Neural cell (in vitro differentiated cells): Measurements from ENCODE around the gene DNAJC3.

Source experiments
- EP300 ChIP-seq: fragments of 450-650 bp; conservative IDR thresholded peaks from 2 replicates; pipeline ENCODE4 v1.6.1; 2014; ENCODE audit warnings: antibody characterized with exemption, mild to moderate bottlenecking, moderate library complexity; ENCODE audit not compliant: poor library complexity, severe bottlenecking
- EZH2 ChIP-seq: fragments of 200-600, 300-800 bp; shearing (Covaris generic), sonication (generic); IDR thresholded peaks from 2 replicates; pipeline ENCODE4 v1.6.1; 2014; ENCODE audit warnings: antibody characterized with exemption, low read length, borderline replicate concordance, mild to moderate bottlenecking; ENCODE audit not compliant: insufficient read depth, poor library complexity, severe bottlenecking
- MXI1 ChIP-seq: fragments of 450-650 bp; conservative IDR thresholded peaks from 2 replicates; pipeline ENCODE4 v1.6.1; 2014; ENCODE audit warnings: antibody characterized with exemption, mild to moderate bottlenecking; ENCODE audit not compliant: poor library complexity, severe bottlenecking
- POLR2AphosphoS5 ChIP-seq: IDR thresholded peaks from 2 replicates; pipeline ENCODE4 v1.6.1; 2012
- RAD21 ChIP-seq: fragments of 450-650 bp; conservative IDR thresholded peaks from 2 replicates; pipeline ENCODE4 v1.6.1; 2014; ENCODE audit warnings: antibody characterized with exemption, mild to moderate bottlenecking, moderate library complexity
- TAF1 ChIP-seq: IDR thresholded peaks from 2 replicates; pipeline ENCODE4 v1.6.1; 2012; ENCODE audit warnings: low read depth
- TF ChIP-seq, protein P1 (sequence below): fragments of 450-650 bp; IDR thresholded peaks from 2 replicates; pipeline ENCODE4 v1.5.1; 2014; ENCODE audit warnings: antibody characterized with exemption, mild to moderate bottlenecking, moderate library complexity; ENCODE audit not compliant: poor library complexity, severe bottlenecking
- TF ChIP-seq, protein P2 (sequence below): IDR thresholded peaks from 2 replicates; pipeline ENCODE4 v1.6.1; 2012; ENCODE audit warnings: borderline replicate concordance

DNA sequence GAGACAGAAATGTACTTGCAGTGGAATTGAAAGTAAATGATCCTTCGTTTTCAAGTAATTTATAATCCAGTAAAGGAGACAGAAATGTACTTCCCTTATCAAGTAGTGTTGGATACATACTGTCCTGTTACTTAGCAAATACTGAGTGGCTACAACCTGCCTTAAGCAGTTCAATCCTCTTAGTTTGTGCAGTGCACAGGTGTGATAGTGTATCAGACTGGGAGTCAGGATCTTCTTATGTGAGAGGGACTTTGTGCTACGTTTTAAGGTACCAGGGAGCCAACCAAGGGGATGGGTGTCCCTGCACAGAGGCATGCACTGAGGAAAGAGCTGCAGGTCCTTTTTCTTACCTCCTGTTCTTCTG is 111.1 kb downstream of the DNAJC3 start:
- TF ChIP-seq EZH2 (no peak), TAF1 (no peak), POLR2AphosphoS5 (no peak), EP300 (no peak), MXI1 (no peak), RAD21 (no peak)
- TF ChIP-seq, protein P1, sequence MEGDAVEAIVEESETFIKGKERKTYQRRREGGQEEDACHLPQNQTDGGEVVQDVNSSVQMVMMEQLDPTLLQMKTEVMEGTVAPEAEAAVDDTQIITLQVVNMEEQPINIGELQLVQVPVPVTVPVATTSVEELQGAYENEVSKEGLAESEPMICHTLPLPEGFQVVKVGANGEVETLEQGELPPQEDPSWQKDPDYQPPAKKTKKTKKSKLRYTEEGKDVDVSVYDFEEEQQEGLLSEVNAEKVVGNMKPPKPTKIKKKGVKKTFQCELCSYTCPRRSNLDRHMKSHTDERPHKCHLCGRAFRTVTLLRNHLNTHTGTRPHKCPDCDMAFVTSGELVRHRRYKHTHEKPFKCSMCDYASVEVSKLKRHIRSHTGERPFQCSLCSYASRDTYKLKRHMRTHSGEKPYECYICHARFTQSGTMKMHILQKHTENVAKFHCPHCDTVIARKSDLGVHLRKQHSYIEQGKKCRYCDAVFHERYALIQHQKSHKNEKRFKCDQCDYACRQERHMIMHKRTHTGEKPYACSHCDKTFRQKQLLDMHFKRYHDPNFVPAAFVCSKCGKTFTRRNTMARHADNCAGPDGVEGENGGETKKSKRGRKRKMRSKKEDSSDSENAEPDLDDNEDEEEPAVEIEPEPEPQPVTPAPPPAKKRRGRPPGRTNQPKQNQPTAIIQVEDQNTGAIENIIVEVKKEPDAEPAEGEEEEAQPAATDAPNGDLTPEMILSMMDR, result no peak
- TF ChIP-seq, protein P2, sequence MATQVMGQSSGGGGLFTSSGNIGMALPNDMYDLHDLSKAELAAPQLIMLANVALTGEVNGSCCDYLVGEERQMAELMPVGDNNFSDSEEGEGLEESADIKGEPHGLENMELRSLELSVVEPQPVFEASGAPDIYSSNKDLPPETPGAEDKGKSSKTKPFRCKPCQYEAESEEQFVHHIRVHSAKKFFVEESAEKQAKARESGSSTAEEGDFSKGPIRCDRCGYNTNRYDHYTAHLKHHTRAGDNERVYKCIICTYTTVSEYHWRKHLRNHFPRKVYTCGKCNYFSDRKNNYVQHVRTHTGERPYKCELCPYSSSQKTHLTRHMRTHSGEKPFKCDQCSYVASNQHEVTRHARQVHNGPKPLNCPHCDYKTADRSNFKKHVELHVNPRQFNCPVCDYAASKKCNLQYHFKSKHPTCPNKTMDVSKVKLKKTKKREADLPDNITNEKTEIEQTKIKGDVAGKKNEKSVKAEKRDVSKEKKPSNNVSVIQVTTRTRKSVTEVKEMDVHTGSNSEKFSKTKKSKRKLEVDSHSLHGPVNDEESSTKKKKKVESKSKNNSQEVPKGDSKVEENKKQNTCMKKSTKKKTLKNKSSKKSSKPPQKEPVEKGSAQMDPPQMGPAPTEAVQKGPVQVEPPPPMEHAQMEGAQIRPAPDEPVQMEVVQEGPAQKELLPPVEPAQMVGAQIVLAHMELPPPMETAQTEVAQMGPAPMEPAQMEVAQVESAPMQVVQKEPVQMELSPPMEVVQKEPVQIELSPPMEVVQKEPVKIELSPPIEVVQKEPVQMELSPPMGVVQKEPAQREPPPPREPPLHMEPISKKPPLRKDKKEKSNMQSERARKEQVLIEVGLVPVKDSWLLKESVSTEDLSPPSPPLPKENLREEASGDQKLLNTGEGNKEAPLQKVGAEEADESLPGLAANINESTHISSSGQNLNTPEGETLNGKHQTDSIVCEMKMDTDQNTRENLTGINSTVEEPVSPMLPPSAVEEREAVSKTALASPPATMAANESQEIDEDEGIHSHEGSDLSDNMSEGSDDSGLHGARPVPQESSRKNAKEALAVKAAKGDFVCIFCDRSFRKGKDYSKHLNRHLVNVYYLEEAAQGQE, result no peak
